H9 (cell line): ENCODE measurements around the gene LRMDA. TPM values are rescaled to one million over a fixed set of nuclear protein-coding genes. Genes with fewer than 3 reads are reported as not detected.

Experiments used
- DNase-seq: peaks from one replicate; pipeline ENCODE4 v3.0.0-alpha.2; 2017
- H2AFZ ChIP-seq: one replicate; pipeline ENCODE4 v1.6.1; 2013; ENCODE audit warnings: mild to moderate bottlenecking, low read length, control low read depth, moderate library complexity
- H2AK5ac ChIP-seq: 2 replicates; pipeline ENCODE4 v1.6.1; 2013; ENCODE audit warnings: low read length, control low read depth, mixed read lengths; ENCODE audit not compliant: insufficient read length
- H2BK120ac ChIP-seq: one replicate; pipeline ENCODE4 v1.6.1; 2013; ENCODE audit warnings: low read depth, mild to moderate bottlenecking, low read length, control low read depth, inconsistent platforms; ENCODE audit not compliant: poor library complexity, severe bottlenecking
- H2BK12ac ChIP-seq: 2 replicates; pipeline ENCODE4 v1.6.1; 2013; ENCODE audit warnings: low read length, control low read depth, mixed read lengths, low read depth; ENCODE audit not compliant: insufficient read length
- H2BK15ac ChIP-seq: 2 replicates; pipeline ENCODE4 v1.6.1; 2013; ENCODE audit warnings: low read depth, low read length, control low read depth
- H2BK20ac ChIP-seq: one replicate; pipeline ENCODE4 v1.6.1; 2013; ENCODE audit warnings: low read depth, mild to moderate bottlenecking, low read length, control low read depth, inconsistent platforms; ENCODE audit not compliant: poor library complexity, severe bottlenecking
- H2BK5ac ChIP-seq: 2 replicates; pipeline ENCODE4 v1.6.1; 2013; ENCODE audit warnings: low read length, control low read depth, mixed read lengths; ENCODE audit not compliant: insufficient read length
- H3K14ac ChIP-seq: 2 replicates; pipeline ENCODE4 v1.6.1; 2013; ENCODE audit warnings: low read length, control low read depth; ENCODE audit not compliant: insufficient read depth
- H3K18ac ChIP-seq: 2 replicates; pipeline ENCODE4 v1.6.1; 2013; ENCODE audit warnings: low read depth, mild to moderate bottlenecking, mixed read lengths, low read length, control low read depth; ENCODE audit not compliant: insufficient read length
- H3K23ac ChIP-seq: 2 replicates; pipeline ENCODE4 v1.6.1; 2013; ENCODE audit warnings: low read length, control low read depth, mixed read lengths, low read depth; ENCODE audit not compliant: insufficient read length
- H3K23me2 ChIP-seq: 2 replicates; pipeline ENCODE4 v1.6.1; 2013; ENCODE audit warnings: low read depth, mild to moderate bottlenecking, mixed read lengths, low read length, control low read depth; ENCODE audit not compliant: insufficient read length, poor library complexity, severe bottlenecking
- H3K27ac ChIP-seq: 2 replicates; pipeline ENCODE4 v1.5.1; 2013; ENCODE audit warnings: low read length, control low read depth, mixed read lengths, low read depth; ENCODE audit not compliant: insufficient read length
- H3K27me3 ChIP-seq: 2 replicates; pipeline ENCODE4 v1.6.1; 2013; ENCODE audit warnings: low read length, control low read depth, inconsistent platforms; ENCODE audit not compliant: insufficient read depth
- H3K4ac ChIP-seq: 2 replicates; pipeline ENCODE4 v1.6.1; 2013; ENCODE audit warnings: low read depth, mild to moderate bottlenecking, control low read depth, inconsistent platforms, low read length, moderate library complexity
- H3K4me1 ChIP-seq: 2 replicates; pipeline ENCODE4 v1.6.1; 2013; ENCODE audit warnings: low read length, control low read depth, inconsistent platforms; ENCODE audit not compliant: insufficient read depth
- H3K4me2 ChIP-seq: 2 replicates; pipeline ENCODE4 v1.6.1; 2013; ENCODE audit warnings: low read length, control low read depth, mixed read lengths; ENCODE audit not compliant: insufficient read length, insufficient read depth
- H3K56ac ChIP-seq: 2 replicates; pipeline ENCODE4 v1.6.1; 2013; ENCODE audit warnings: low read depth, mild to moderate bottlenecking, mixed read lengths, low read length, control low read depth; ENCODE audit not compliant: insufficient read length
- H3K79me1 ChIP-seq: 2 replicates; pipeline ENCODE4 v1.6.1; 2013; ENCODE audit warnings: low read depth, mild to moderate bottlenecking, moderate library complexity, low read length, control low read depth, inconsistent platforms; ENCODE audit not compliant: insufficient read depth, poor library complexity, severe bottlenecking
- H3K79me2 ChIP-seq: 2 replicates; pipeline ENCODE4 v1.6.1; 2013; ENCODE audit warnings: low read length, control low read depth, inconsistent platforms; ENCODE audit not compliant: insufficient read depth
- H3K9ac ChIP-seq: 2 replicates; pipeline ENCODE4 v1.6.1; 2013; ENCODE audit warnings: low read length, control low read depth, mixed read lengths; ENCODE audit not compliant: insufficient read length; ENCODE audit errors: extremely low read depth
- H3K9me3 ChIP-seq: one replicate; pipeline ENCODE4 v1.6.1; 2013; ENCODE audit warnings: low read depth, low read length, inconsistent platforms; ENCODE audit not compliant: control insufficient read depth
- H3T11ph ChIP-seq: one replicate; pipeline ENCODE4 v1.6.1; 2013; ENCODE audit warnings: mild to moderate bottlenecking, low read length, control low read depth, inconsistent platforms
- H4K20me1 ChIP-seq: one replicate; pipeline ENCODE4 v1.6.1; 2013; ENCODE audit not compliant: control insufficient read depth, insufficient read length, insufficient read depth
- H4K5ac ChIP-seq: 2 replicates; pipeline ENCODE4 v1.6.1; 2013; ENCODE audit warnings: low read depth, mild to moderate bottlenecking, mixed read lengths, low read length, control low read depth; ENCODE audit not compliant: insufficient read length
- H4K8ac ChIP-seq: replicated peaks from 2 replicates; pipeline ENCODE4 v1.6.1; 2013; ENCODE audit warnings: low read length, control low read depth, mixed read lengths, low read depth; ENCODE audit not compliant: insufficient read length
- H4K91ac ChIP-seq: 2 replicates; pipeline ENCODE4 v1.6.1; 2013; ENCODE audit warnings: low read depth, mild to moderate bottlenecking, moderate library complexity, mixed read lengths, low read length, control low read depth; ENCODE audit not compliant: insufficient read length
- H3K27ac Mint-ChIP-seq, 3 experiments: 2 replicates in 2 of 3; 3 replicates in 1 of 3; pipeline ENCODE4 v1.8.0; 2020 to 2021; ENCODE audit warnings: mixed read lengths in 3 of 3, mild to moderate bottlenecking in 1 of 3, moderate library complexity in 1 of 3
- H3K27me3 Mint-ChIP-seq: 2 replicates; pipeline ENCODE4 v1.8.0; 2021; ENCODE audit warnings: low read depth, mild to moderate bottlenecking, moderate library complexity, mixed read lengths
- H3K36me3 Mint-ChIP-seq, 3 experiments: 2 replicates in 2 of 3; 3 replicates in 1 of 3; pipeline ENCODE4 v1.8.0; 2020 to 2021; ENCODE audit warnings: low read depth in 3 of 3, mixed read lengths in 3 of 3; ENCODE audit not compliant: insufficient read depth in 1 of 3
- H3K4me1 Mint-ChIP-seq, 2 experiments: 2 replicates each; pipeline ENCODE4 v1.8.0; 2020; ENCODE audit warnings: mixed read lengths in 2 of 2
- H3K4me3 Mint-ChIP-seq, 2 experiments: 2 replicates in 1 of 2; 3 replicates in 1 of 2; pipeline ENCODE4 v1.8.0; 2020 to 2021; ENCODE audit warnings: mild to moderate bottlenecking in 2 of 2, mixed read lengths in 2 of 2, moderate library complexity in 1 of 2
- H3K9me3 Mint-ChIP-seq, 2 experiments: 2 replicates in 1 of 2; 3 replicates in 1 of 2; pipeline ENCODE4 v1.8.0; 2020; ENCODE audit warnings: mild to moderate bottlenecking in 2 of 2, mixed read lengths in 2 of 2, moderate library complexity in 1 of 2
- CTCF ChIP-seq: fragments of 200-600 bp; sonication (generic); conservative IDR thresholded peaks from 3 replicates; pipeline ENCODE4 v1.8.0; 2021; ENCODE audit warnings: antibody characterized with exemption, mild to moderate bottlenecking
- WGBS: extraction: QIAGEN DNeasy Blood & Tissue Kit; methylation state at CpG from one replicate; pipeline ENCODE4 v1.1.7; 2013; ENCODE audit warnings: missing lambda C conversion rate, low lambda C conversion rate, mixed read lengths; ENCODE audit not compliant: insufficient read length; ENCODE audit errors: extremely low coverage; 5-methylcytosine and 5-hydroxymethylcytosine counted together
- total RNA-seq: library from RNA; stranded (reverse); gene quantifications from 2 replicates; pipeline ENCODE4 v1.2.1, GENCODE V29; 2021

The LRMDA gene
- total RNA-seq, 1 experiment from 2014 or later: 1.8 TPM

DNA sequence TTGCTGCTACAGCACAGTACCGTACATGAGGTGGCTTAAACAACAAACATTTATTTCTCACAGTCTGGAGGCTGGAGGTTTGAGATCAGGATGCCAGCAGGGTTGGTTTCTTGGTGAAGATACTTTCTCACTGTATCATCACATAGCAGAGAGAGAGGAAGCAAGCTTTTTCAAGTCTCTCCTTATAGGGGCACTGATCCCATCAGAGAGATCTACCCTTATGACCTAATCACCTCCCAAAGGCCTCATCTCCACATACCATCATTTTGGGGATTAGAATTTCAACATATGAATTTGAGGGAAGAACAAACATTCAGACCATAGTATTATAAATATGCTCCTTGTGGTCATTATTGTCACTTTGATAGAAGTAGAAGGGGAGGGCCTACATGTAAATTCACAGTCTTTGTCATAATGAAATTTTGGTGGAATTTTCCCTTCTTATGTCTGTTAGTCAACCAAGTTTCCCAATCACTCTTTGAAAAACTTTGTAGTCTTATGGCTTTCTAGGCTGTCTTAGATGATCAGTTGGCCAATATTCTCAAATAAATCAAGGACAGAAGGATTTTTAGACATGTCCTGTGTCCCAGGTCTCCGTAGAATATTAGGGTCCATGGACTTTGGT lies 606.2 kb downstream of the LRMDA start:
- no peak overlapping the region for H2BK20ac ChIP-seq
- TF ChIP-seq CTCF: no peak
- H2BK15ac ChIP-seq: no peak overlapping the region
- Mint-ChIP-seq H3K27me3 (peaks cover 8% of the 10 kb centered on the region; the same call in 1 of the 2 replicates), H3K4me1 (peaks cover 13 to 17% of the 10 kb centered on the region in 2 experiments), H3K27ac (no peak overlapping the region), H3K36me3 (peaks cover 4 to 12% (median 10%) of the 10 kb centered on the region in 3 experiments; a peak in 5 of 7 replicates), H3K9me3 (peaks cover 11 to 13% of the 10 kb centered on the region in 2 experiments), H3K4me3 (no peak overlapping the region)
- no peak overlapping the region for H3K56ac ChIP-seq
- H4K20me1 ChIP-seq: no peaks in the 10 kb centered on the region
- H3K27ac ChIP-seq: no peak overlapping the region
- no peak overlapping the region for H3K4ac ChIP-seq
- H3K79me2 ChIP-seq: no peaks in the 10 kb centered on the region
- no peak overlapping the region for H2BK5ac ChIP-seq
- H3K4me1 ChIP-seq: peaks cover 2% of the 10 kb centered on the region; the same call in 1 of the 2 replicates
- H2BK12ac ChIP-seq: no peak overlapping the region
- H3K18ac ChIP-seq: no peak overlapping the region
- H3K4me2 ChIP-seq: no peak overlapping the region
- H3K23ac ChIP-seq: no peak overlapping the region
- no CpG with 5 or more reads among the region's 2 CpGs for WGBS
- H2AFZ ChIP-seq: no peak overlapping the region
- no peak overlapping the region for H3K14ac ChIP-seq
- no peak overlapping the region for H3K9ac ChIP-seq
- no peaks in the 10 kb centered on the region for H3K9me3 ChIP-seq
- H3T11ph ChIP-seq: no peak overlapping the region
- no peak overlapping the region for H2BK120ac ChIP-seq
- no peak for DNase-seq
- H3K27me3 ChIP-seq: no peaks in the 10 kb centered on the region
- H4K8ac ChIP-seq: no peak overlapping the region
- no peak overlapping the region for H2AK5ac ChIP-seq
- H3K23me2 ChIP-seq: no peaks in the 10 kb centered on the region
- H4K91ac ChIP-seq: no peak overlapping the region
- H3K79me1 ChIP-seq: no peaks in the 10 kb centered on the region
- H4K5ac ChIP-seq: no peak overlapping the region
